Keratinocyte (primary cell): ENCODE results near the gene SGO2. TPM values are rescaled to one million over a fixed set of nuclear protein-coding genes. Genes with fewer than 3 reads are reported as not detected.

ENCODE experiments used
- DNase-seq: peaks from one replicate; pipeline ENCODE4 v3.0.0-alpha.2; 2011; ENCODE audit warnings: low read depth, missing footprints, low spot score
- FAIRE-seq: peaks from 2 replicates; lab custom pipeline; 2011; peaks lifted over from hg19 to GRCh38; lab: Jason Lieb, UNC
- H2AFZ ChIP-seq: 2 replicates; pipeline ENCODE4 v1.6.0; 2012; ENCODE audit warnings: low read length, control low read depth, inconsistent platforms; ENCODE audit not compliant: control insufficient read depth
- H3K27ac ChIP-seq: 2 replicates; pipeline ENCODE4 v1.5.1; 2011; ENCODE audit warnings: low read length; ENCODE audit not compliant: control insufficient read depth, insufficient read depth
- H3K27me3 ChIP-seq: 3 replicates; pipeline ENCODE4 v1.6.0; 2011; ENCODE audit warnings: low read length; ENCODE audit not compliant: control insufficient read depth, insufficient read depth; ENCODE audit errors: extremely low read depth
- H3K36me3 ChIP-seq, 2 experiments: 2 replicates in 1 of 2; 3 replicates in 1 of 2; pipeline ENCODE4 v1.5.1; 2011; ENCODE audit warnings: low read length in 2 of 2, mild to moderate bottlenecking in 1 of 2; ENCODE audit not compliant: control insufficient read depth in 2 of 2, insufficient read depth in 2 of 2; ENCODE audit errors: extremely low read depth in 1 of 2
- H3K4me1 ChIP-seq: 3 replicates; pipeline ENCODE4 v1.5.1; 2011; ENCODE audit warnings: low read length; ENCODE audit not compliant: control insufficient read depth, insufficient read depth; ENCODE audit errors: extremely low read depth
- H3K4me2 ChIP-seq: 3 replicates; pipeline ENCODE4 v1.6.0; 2011; ENCODE audit warnings: low read depth, low read length; ENCODE audit not compliant: control insufficient read depth, insufficient read depth; ENCODE audit errors: extremely low read depth
- H3K4me3 ChIP-seq, 3 experiments: fragments of 200-600 bp in 1 of 3; sonication (generic) in 1 of 3; 2 replicates in 2 of 3; 3 replicates in 1 of 3; pipeline ENCODE4 v1.5.1; 2011 to 2016; ENCODE audit warnings: low read length in 3 of 3, mild to moderate bottlenecking in 3 of 3, control low read depth in 2 of 3, inconsistent platforms in 1 of 3, low read depth in 1 of 3, mixed read lengths in 1 of 3, mixed run types in 1 of 3, moderate library complexity in 1 of 3; ENCODE audit not compliant: control insufficient read depth in 2 of 3, insufficient read depth in 2 of 3; ENCODE audit errors: extremely low read depth in 1 of 3
- H3K79me2 ChIP-seq: 2 replicates; pipeline ENCODE4 v1.6.0; 2012; ENCODE audit warnings: low read length; ENCODE audit not compliant: control insufficient read depth, insufficient read depth
- H3K9ac ChIP-seq: 3 replicates; pipeline ENCODE4 v1.6.0; 2011; ENCODE audit warnings: low read length; ENCODE audit not compliant: control insufficient read depth, insufficient read depth; ENCODE audit errors: extremely low read depth
- H3K9me1 ChIP-seq: 3 replicates; pipeline ENCODE4 v1.6.0; 2011; ENCODE audit warnings: low read length; ENCODE audit not compliant: control insufficient read depth, insufficient read depth; ENCODE audit errors: extremely low read depth
- H3K9me3 ChIP-seq: 2 replicates; pipeline ENCODE4 v1.5.1; 2012; ENCODE audit warnings: low read depth, low read length; ENCODE audit not compliant: control insufficient read depth
- H4K20me1 ChIP-seq: 3 replicates; pipeline ENCODE4 v1.6.0; 2011; ENCODE audit warnings: low read length; ENCODE audit not compliant: control insufficient read depth, insufficient read depth; ENCODE audit errors: extremely low read depth
- CTCF ChIP-seq, 3 experiments: IDR thresholded peaks in 1 of 3; conservative IDR thresholded peaks in 1 of 3; optimal IDR thresholded peaks in 1 of 3; 2 replicates in 2 of 3; 3 replicates in 1 of 3; pipeline versions ENCODE3 to v1.5.1; 2011; ENCODE audit warnings: low read length in 3 of 3, mild to moderate bottlenecking in 3 of 3, moderate library complexity in 2 of 3, control low read depth in 1 of 3, inconsistent platforms in 1 of 3; ENCODE audit not compliant: insufficient read depth in 2 of 3; ENCODE audit errors: extremely low read depth in 1 of 3
- EZH2 ChIP-seq: IDR thresholded peaks from one replicate; pipeline ENCODE4 v1.6.1; 2012; ENCODE audit warnings: inconsistent platforms, mild to moderate bottlenecking, low read length, moderate library complexity
- dilution Hi-C: fragments of 300-500 bp; cut with MboI; formaldehyde crosslinking; loops from one replicate; pipeline ENCODE4 v1.7.0; 2020; ENCODE audit warnings: low sequenced_read_pairs; ENCODE audit not compliant: extremely low pct_ligation_motif_present
- polyA plus RNA-seq, 5 experiments: library from polyadenylated mRNA; depleted of rRNA in 3 of 5; stranded (reverse) in 3 of 5; stranded (forward) in 1 of 5; unstranded in 1 of 5; fragments of >200 nt; gene quantifications; 1 replicate in 1 of 5; 2 replicates in 3 of 5; 3 replicates in 1 of 5; pipeline versions ENCODE4 v1.2.1 to v1.2.3, GENCODE V29; 2011 to 2012; ENCODE audit warnings: missing spikeins in 2 of 5, low read depth in 1 of 5, low replicate concordance in 1 of 5

The SGO2 gene
- polyA plus RNA-seq, 1 donor (not counting 4 experiments of a cell fraction or from before 2014, with no cell fraction given): 8.6 TPM

- H3K79me2 ChIP-seq: no peaks in the 10 kb centered on the region
- no peak overlapping the region for H3K4me3 ChIP-seq
- H2AFZ ChIP-seq: no peak overlapping the region
- H4K20me1 ChIP-seq: no peaks in the 10 kb centered on the region
- H3K9me1 ChIP-seq: no peaks in the 10 kb centered on the region
- no peaks in the 10 kb centered on the region for H3K27me3 ChIP-seq
- H3K4me2 ChIP-seq: no peak overlapping the region
- no peak overlapping the region for H3K9ac ChIP-seq
- TF ChIP-seq CTCF (optimal IDR thresholded peaks at IDR 0.05 in 1 of 3, IDR thresholded peaks at IDR 0.05 in 1 of 3, conservative IDR thresholded peaks at IDR 0.05 in 1 of 3; ENCODE audit: extremely low read depth in 1 of 3, insufficient read depth in 2 of 3, low read length in 3 of 3) (no peak), EZH2 (no peak)
- dilution Hi-C loops: no loop called here
- FAIRE-seq (no peak), DNase-seq (no peak)
- H3K9me3 ChIP-seq: no peaks in the 10 kb centered on the region
- no peaks in the 10 kb centered on the region for H3K36me3 ChIP-seq
- no peak overlapping the region for H3K27ac ChIP-seq
- H3K4me1 ChIP-seq: peaks cover 4% of the 10 kb centered on the region
Measured at GRCh38 chr2:200624658-200625057, 98.7 kb downstream of the SGO2 start.

- no peaks in the 10 kb centered on the region for H3K9me3 ChIP-seq
- no peaks in the 10 kb centered on the region for H3K79me2 ChIP-seq
- H3K4me3 ChIP-seq: no peak overlapping the region
- dilution Hi-C loops: no loop called here
- TF ChIP-seq CTCF (optimal IDR thresholded peaks at IDR 0.05 in 1 of 3, IDR thresholded peaks at IDR 0.05 in 1 of 3, conservative IDR thresholded peaks at IDR 0.05 in 1 of 3; ENCODE audit: extremely low read depth in 1 of 3, insufficient read depth in 2 of 3, low read length in 3 of 3): no peak
- no peak for TF ChIP-seq EZH2
- no peaks in the 10 kb centered on the region for H4K20me1 ChIP-seq
- no peaks in the 10 kb centered on the region for H3K27me3 ChIP-seq
- H3K27ac ChIP-seq: no peak overlapping the region
- H3K9ac ChIP-seq: no peak overlapping the region
- no peak overlapping the region for H3K4me2 ChIP-seq
- H3K9me1 ChIP-seq: no peaks in the 10 kb centered on the region
- FAIRE-seq (no peak), DNase-seq (no peak)
- no peaks in the 10 kb centered on the region for H3K36me3 ChIP-seq
- H3K4me1 ChIP-seq: peaks cover 4% of the 10 kb centered on the region
- no peak overlapping the region for H2AFZ ChIP-seq
Measured at GRCh38 chr2:200625282-200625681, 99.3 kb downstream of the SGO2 start.
